SU-DHL-6 (cell line): ENCODE measurements around the gene EVX2.

Experiments
- H2AFZ ChIP-seq: fragments of 200-600 bp; sonication (generic); 2 replicates; pipeline ENCODE4 v1.6.1; 2014; ENCODE audit warnings: low read depth, mild to moderate bottlenecking, moderate library complexity, mixed read lengths, antibody characterized with exemption, low read length; ENCODE audit not compliant: severe bottlenecking
- H3F3A ChIP-seq: fragments of 200-600 bp; shearing (Covaris generic); 2 replicates; pipeline ENCODE4 v1.6.0; 2016; ENCODE audit warnings: antibody characterized with exemption, mild to moderate bottlenecking; ENCODE audit not compliant: insufficient read depth
- H3K27ac ChIP-seq: fragments of 200-600 bp; sonication (generic); 2 replicates; pipeline ENCODE4 v1.5.1; 2016; ENCODE audit warnings: low read depth, mild to moderate bottlenecking, low read length, moderate library complexity, mixed read lengths
- H3K27me3 ChIP-seq: fragments of 200-600 bp; sonication (generic), shearing (Covaris generic); 2 replicates; pipeline ENCODE4 v1.6.0; 2014; ENCODE audit warnings: mild to moderate bottlenecking, low read length
- H3K36me3 ChIP-seq: fragments of 200-600 bp; sonication (generic); 2 replicates; pipeline ENCODE4 v1.6.1; 2014; ENCODE audit warnings: mild to moderate bottlenecking, low read length, mixed read lengths
- H3K4me2 ChIP-seq: fragments of 300-600, 200-600 bp; shearing (Covaris generic), sonication (generic); 2 replicates; pipeline ENCODE4 v1.6.0; 2014; ENCODE audit warnings: low read length, low read depth, mild to moderate bottlenecking; ENCODE audit not compliant: poor library complexity, severe bottlenecking
- H3K4me3 ChIP-seq: fragments of 200-600 bp; sonication (generic); 2 replicates; pipeline ENCODE4 v1.5.1; 2014; ENCODE audit warnings: antibody characterized with exemption, low read length, mild to moderate bottlenecking, mixed read lengths; ENCODE audit not compliant: insufficient read depth, poor library complexity, severe bottlenecking
- H3K79me2 ChIP-seq: fragments of 200-600 bp; sonication (generic); 2 replicates; pipeline ENCODE4 v1.6.1; 2014; ENCODE audit warnings: mild to moderate bottlenecking, low read length, moderate library complexity; ENCODE audit not compliant: insufficient read depth
- H3K9ac ChIP-seq: fragments of 200-600 bp; sonication (generic); 2 replicates; pipeline ENCODE4 v1.7.0; 2014; ENCODE audit warnings: mild to moderate bottlenecking, low read length
- H3K9me2 ChIP-seq: fragments of 200-600 bp; sonication (generic); replicated peaks from 2 replicates; pipeline ENCODE4 v1.6.1; 2014; ENCODE audit warnings: low read length; ENCODE audit not compliant: insufficient read depth
- H3K9me3 ChIP-seq: fragments of 200-600 bp; sonication (generic); 2 replicates; pipeline ENCODE4 v1.6.1; 2014; ENCODE audit warnings: low read length, mixed read lengths; ENCODE audit not compliant: insufficient read depth
- H4K20me1 ChIP-seq: fragments of 200-600 bp; sonication (generic); 2 replicates; pipeline ENCODE4 v1.6.1; 2014; ENCODE audit warnings: low read depth, mild to moderate bottlenecking, antibody characterized with exemption, low read length, moderate library complexity, mixed read lengths
- CTCF ChIP-seq: fragments of 200-600 bp; sonication (generic); IDR thresholded peaks from one replicate; pipeline ENCODE4 v1.5.1; 2017; ENCODE audit warnings: antibody characterized with exemption, mild to moderate bottlenecking, low read length, moderate library complexity; ENCODE audit not compliant: insufficient read depth, poor library complexity, severe bottlenecking
- EZH2phosphoT487 ChIP-seq: fragments of 200-600 bp; sonication (generic), shearing (Covaris generic); conservative IDR thresholded peaks from 2 replicates; pipeline ENCODE4 v1.6.1; 2018; ENCODE audit warnings: mild to moderate bottlenecking, antibody characterized with exemption, low read length, moderate library complexity, mixed read lengths

The EVX2 gene

GRCh38 chr2:176103742-176104315 is 20.1 kb upstream of the EVX2 start:
- no peak overlapping the region for H3K4me2 ChIP-seq
- no peak overlapping the region for H3K27ac ChIP-seq
- H3K9me3 ChIP-seq = no peaks in the 10 kb centered on the region
- no peaks in the 10 kb centered on the region for H3K27me3 ChIP-seq
- no peaks in the 10 kb centered on the region for H3F3A ChIP-seq
- H2AFZ ChIP-seq = no peak overlapping the region
- H3K4me3 ChIP-seq = no peak overlapping the region
- no peak overlapping the region for H3K9ac ChIP-seq
- no peaks in the 10 kb centered on the region for H3K9me2 ChIP-seq
- no peaks in the 10 kb centered on the region for H3K79me2 ChIP-seq
- TF ChIP-seq EZH2phosphoT487 (no peak), CTCF (no peak)
- H4K20me1 ChIP-seq = no peaks in the 10 kb centered on the region
- no peaks in the 10 kb centered on the region for H3K36me3 ChIP-seq

- Histone ChIP-seq H3K36me3 (no peaks in the 10 kb centered on the region), H3K9me2 (no peaks in the 10 kb centered on the region), H3K9me3 (no peaks in the 10 kb centered on the region), H3K79me2 (no peaks in the 10 kb centered on the region), H4K20me1 (no peaks in the 10 kb centered on the region), H2AFZ (no peak overlapping the region), H3F3A (no peaks in the 10 kb centered on the region), H3K9ac (no peak overlapping the region), H3K4me3 (no peak overlapping the region), H3K27me3 (no peaks in the 10 kb centered on the region), H3K4me2 (no peak overlapping the region), H3K27ac (no peak overlapping the region)
- no peak for TF ChIP-seq EZH2phosphoT487
- no peak for TF ChIP-seq CTCF
These were observed 19.4 kb upstream of the EVX2 start for GRCh38 chr2:176103194-176103593.

- Histone ChIP-seq H4K20me1 (no peaks in the 10 kb centered on the region), H3K79me2 (no peaks in the 10 kb centered on the region), H2AFZ (no peak overlapping the region), H3F3A (no peaks in the 10 kb centered on the region), H3K4me2 (no peak overlapping the region), H3K27ac (no peak overlapping the region), H3K27me3 (no peaks in the 10 kb centered on the region), H3K9me2 (no peaks in the 10 kb centered on the region), H3K36me3 (no peaks in the 10 kb centered on the region), H3K9me3 (no peaks in the 10 kb centered on the region), H3K9ac (no peak overlapping the region), H3K4me3 (no peak overlapping the region)
- no peak for TF ChIP-seq EZH2phosphoT487
These were observed 18.6 kb upstream of the EVX2 start for GRCh38 chr2:176102309-176102866.

- H3K4me2 ChIP-seq = no peak overlapping the region
- H3K27me3 ChIP-seq = no peaks in the 10 kb centered on the region
- H3K9me2 ChIP-seq = no peaks in the 10 kb centered on the region
- no peak overlapping the region for H3K27ac ChIP-seq
- no peaks in the 10 kb centered on the region for H3K9me3 ChIP-seq
- H2AFZ ChIP-seq = no peak overlapping the region
- no peak overlapping the region for H3K4me3 ChIP-seq
- H3K36me3 ChIP-seq = no peaks in the 10 kb centered on the region
- no peak overlapping the region for H3K9ac ChIP-seq
- TF ChIP-seq EZH2phosphoT487 = no peak
- no peaks in the 10 kb centered on the region for H3F3A ChIP-seq
- no peaks in the 10 kb centered on the region for H3K79me2 ChIP-seq
- H4K20me1 ChIP-seq = no peaks in the 10 kb centered on the region
These were observed 18.1 kb upstream of the EVX2 start for GRCh38 chr2:176101842-176102241.
